OCI-LY1 (cell line): ENCODE data around the gene OXCT2.

ENCODE experiments used
- CTCF ChIP-seq: fragments of 200-600 bp; sonication (generic), shearing (Covaris generic); IDR thresholded peaks from 2 replicates; pipeline ENCODE4 v1.5.1; 2017; ENCODE audit warnings: mild to moderate bottlenecking, antibody characterized with exemption, low read length, moderate library complexity, mixed read lengths
- EZH2 ChIP-seq: fragments of 200-600 bp; sonication (generic), shearing (Covaris generic); IDR thresholded peaks from 2 replicates; pipeline ENCODE4 v1.8.0; 2017; ENCODE audit warnings: borderline replicate concordance, mixed run types, mild to moderate bottlenecking, antibody characterized with exemption, low read length, moderate library complexity, mixed read lengths

DNA sequence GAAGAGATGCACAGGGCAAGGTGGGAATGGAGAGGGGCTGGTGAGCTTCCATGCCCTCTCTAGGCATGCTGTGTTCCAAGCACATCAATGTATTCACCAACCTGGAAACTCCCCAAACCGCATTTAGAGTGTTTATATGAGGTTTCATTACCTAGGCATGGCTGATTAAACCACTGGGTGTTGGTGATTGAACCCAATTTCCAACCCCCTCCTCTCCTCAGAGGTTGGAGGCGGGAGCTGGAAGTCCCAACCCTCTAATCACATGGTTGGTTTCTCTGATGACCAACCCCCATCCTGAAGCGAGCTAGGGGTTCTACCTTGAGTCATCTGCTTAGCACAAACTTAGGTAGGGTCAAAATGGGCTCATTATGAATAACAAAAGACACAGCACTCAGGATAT lies 35.4 kb downstream of the OXCT2 start:
- TF ChIP-seq CTCF = no peak
- TF ChIP-seq EZH2 = no peak
